ENCODE data around the gene TNFRSF18.

The TNFRSF18 gene

GRCh38 chr1:1244192-1244811 is 37.9 kb upstream of the TNFRSF18 start:
- DNase-seq (ENCODE audit: low spot score), result no peak
- in situ Hi-C loops (cut with MboI; ENCODE audit: low pct_unique_long_range_greater_than_20kb, low sequenced_read_pairs, unreplicated experiment), result no loop called here
- no peak for TF ChIP-seq CTCF (IDR thresholded peaks at IDR 0.05; ENCODE audit: extremely low read depth, insufficient read depth, missing control alignments)

GRCh38 chr1:1243807-1244191 is 37.4 kb upstream of the TNFRSF18 start:
- in situ Hi-C loops (cut with MboI; ENCODE audit: low pct_unique_long_range_greater_than_20kb, low sequenced_read_pairs, unreplicated experiment), result no loop called here
- TF ChIP-seq CTCF (IDR thresholded peaks at IDR 0.05; ENCODE audit: extremely low read depth, insufficient read depth, missing control alignments), result no peak
- DNase-seq (ENCODE audit: low spot score), result no peak

- DNase-seq (ENCODE audit: low spot score), result no peak
- in situ Hi-C loops (cut with MboI; ENCODE audit: low pct_unique_long_range_greater_than_20kb, low sequenced_read_pairs, unreplicated experiment), result no loop called here
- no peak for TF ChIP-seq CTCF (IDR thresholded peaks at IDR 0.05; ENCODE audit: extremely low read depth, insufficient read depth, missing control alignments)
These were observed 36.9 kb upstream of the TNFRSF18 start for GRCh38 chr1:1243266-1243660.

- in situ Hi-C loops (cut with MboI; ENCODE audit: low pct_unique_long_range_greater_than_20kb, low sequenced_read_pairs, unreplicated experiment), result no loop called here
- TF ChIP-seq CTCF (IDR thresholded peaks at IDR 0.05; ENCODE audit: extremely low read depth, insufficient read depth, missing control alignments), result no peak
- DNase-seq (ENCODE audit: low spot score), result no peak
These were observed 36.3 kb upstream of the TNFRSF18 start for GRCh38 chr1:1242461-1243265.

GRCh38 chr1:1241588-1242219 is 35.3 kb upstream of the TNFRSF18 start:
- no peak for TF ChIP-seq CTCF (IDR thresholded peaks at IDR 0.05; ENCODE audit: extremely low read depth, insufficient read depth, missing control alignments)
- no peak for DNase-seq (ENCODE audit: low spot score)
- in situ Hi-C loops (cut with MboI; ENCODE audit: low pct_unique_long_range_greater_than_20kb, low sequenced_read_pairs, unreplicated experiment), result no loop called here

- no peak for TF ChIP-seq CTCF (IDR thresholded peaks at IDR 0.05; ENCODE audit: extremely low read depth, insufficient read depth, missing control alignments)
- DNase-seq (ENCODE audit: low spot score), result no peak
- in situ Hi-C loops (cut with MboI; ENCODE audit: low pct_unique_long_range_greater_than_20kb, low sequenced_read_pairs, unreplicated experiment), result no loop called here
These were observed 34.6 kb upstream of the TNFRSF18 start for GRCh38 chr1:1240822-1241587.

Measured in GM13977 (cell line).